GM23248 (cell line): Measurements from ENCODE around the gene RHBDL3. TPM values are rescaled to one million over a fixed set of nuclear protein-coding genes. Genes with fewer than 3 reads are reported as not detected.
A peak's percentile ranks its signal among the peaks of the same experiment; 100 is the strongest.

Experiments
- DNase-seq: peaks from one replicate; pipeline ENCODE4 v3.0.0-alpha.2; 2015
- H2AFZ ChIP-seq: fragments of 200-600 bp; sonication (generic); 2 replicates; pipeline ENCODE4 v1.6.1; 2016; ENCODE audit warnings: antibody characterized with exemption
- H3F3A ChIP-seq: fragments of 200-600 bp; sonication (generic); 2 replicates; pipeline ENCODE4 v1.6.1; 2016; ENCODE audit warnings: mild to moderate bottlenecking, antibody characterized with exemption, mixed run types; ENCODE audit not compliant: insufficient read depth
- H3K27ac ChIP-seq: fragments of 200-600 bp; sonication (generic); 2 replicates; pipeline ENCODE4 v1.5.1; 2016; ENCODE audit warnings: mild to moderate bottlenecking
- H3K27me3 ChIP-seq: fragments of 200-600 bp; sonication (generic); replicated peaks from 2 replicates; pipeline ENCODE4 v1.6.1; 2016; ENCODE audit warnings: mild to moderate bottlenecking; ENCODE audit not compliant: insufficient read depth
- H3K36me3 ChIP-seq: fragments of 200-600 bp; sonication (generic); 2 replicates; pipeline ENCODE4 v1.6.1; 2016; ENCODE audit warnings: low read depth, mild to moderate bottlenecking
- H3K4me1 ChIP-seq: fragments of 200-600 bp; sonication (generic); 2 replicates; pipeline ENCODE4 v1.6.1; 2016; ENCODE audit warnings: mild to moderate bottlenecking; ENCODE audit not compliant: insufficient read depth
- H3K4me2 ChIP-seq: fragments of 200-600 bp; sonication (generic); one replicate; pipeline ENCODE4 v1.6.1; 2016; ENCODE audit warnings: mild to moderate bottlenecking; ENCODE audit not compliant: unreplicated experiment
- H3K4me3 ChIP-seq: fragments of 200-600 bp; sonication (generic); 2 replicates; pipeline ENCODE4 v1.5.1; 2016; ENCODE audit warnings: mild to moderate bottlenecking
- H3K79me2 ChIP-seq: fragments of 200-600 bp; sonication (generic); 2 replicates; pipeline ENCODE4 v1.6.1; 2016; ENCODE audit warnings: mild to moderate bottlenecking; ENCODE audit not compliant: insufficient read depth
- H3K9ac ChIP-seq: fragments of 200-600 bp; sonication (generic); 2 replicates; pipeline ENCODE4 v1.6.1; 2016; ENCODE audit warnings: mild to moderate bottlenecking
- H3K9me2 ChIP-seq: fragments of 200-600 bp; sonication (generic); 2 replicates; pipeline ENCODE4 v1.6.1; 2016; ENCODE audit warnings: mixed run types, mild to moderate bottlenecking, moderate library complexity; ENCODE audit not compliant: insufficient read depth
- H3K9me3 ChIP-seq: fragments of 200-600 bp; sonication (generic); one replicate; pipeline ENCODE4 v1.6.1; 2017; ENCODE audit warnings: low read depth
- H4K20me1 ChIP-seq: fragments of 200-600 bp; sonication (generic); 2 replicates; pipeline ENCODE4 v1.6.0; 2016; ENCODE audit not compliant: insufficient read depth
- EZH2 ChIP-seq: fragments of 200-600 bp; sonication (generic); IDR thresholded peaks from 2 replicates; pipeline ENCODE4 v1.6.1; 2018; ENCODE audit warnings: antibody characterized with exemption, mild to moderate bottlenecking; ENCODE audit not compliant: insufficient read depth, poor library complexity, severe bottlenecking
- EZH2phosphoT487 ChIP-seq: fragments of 200-600 bp; sonication (generic); IDR thresholded peaks from 2 replicates; pipeline ENCODE4 v1.6.1; 2018; ENCODE audit warnings: antibody characterized with exemption, moderate library complexity, mild to moderate bottlenecking, low read depth; ENCODE audit not compliant: insufficient read depth
- WGBS, 2 experiments: methylation state at CpG; one replicate each; pipeline ENCODE4 v1.1.6; 2015 to 2017; ENCODE audit warnings: low lambda C conversion rate in 2 of 2, low coverage in 1 of 2; ENCODE audit errors: missing lambda C conversion rate in 2 of 2; 5-methylcytosine and 5-hydroxymethylcytosine counted together
- in situ Hi-C: fragments of 300-500 bp; cut with MboI; formaldehyde crosslinking; loops from 2 replicates; pipeline ENCODE4 v1.15.0; 2020
- polyA plus RNA-seq: library from polyadenylated mRNA; unstranded; fragments of >200 nt; fragmentation: Nextera tagmentation; extraction: Ambion mirVana; gene quantifications from 2 replicates; pipeline ENCODE4 v1.2.1, GENCODE V29; 2016
- total RNA-seq: library from RNA; depleted of rRNA; stranded (reverse); fragments of >200 nt; shearing (Covaris generic); gene quantifications from 2 replicates; pipeline ENCODE4 v1.2.3, GENCODE V29; 2014

RHBDL3 gene
- total and polyA plus RNA-seq, 2 experiments from 2014 or later, result 0.09 to 0.11 TPM

DNA sequence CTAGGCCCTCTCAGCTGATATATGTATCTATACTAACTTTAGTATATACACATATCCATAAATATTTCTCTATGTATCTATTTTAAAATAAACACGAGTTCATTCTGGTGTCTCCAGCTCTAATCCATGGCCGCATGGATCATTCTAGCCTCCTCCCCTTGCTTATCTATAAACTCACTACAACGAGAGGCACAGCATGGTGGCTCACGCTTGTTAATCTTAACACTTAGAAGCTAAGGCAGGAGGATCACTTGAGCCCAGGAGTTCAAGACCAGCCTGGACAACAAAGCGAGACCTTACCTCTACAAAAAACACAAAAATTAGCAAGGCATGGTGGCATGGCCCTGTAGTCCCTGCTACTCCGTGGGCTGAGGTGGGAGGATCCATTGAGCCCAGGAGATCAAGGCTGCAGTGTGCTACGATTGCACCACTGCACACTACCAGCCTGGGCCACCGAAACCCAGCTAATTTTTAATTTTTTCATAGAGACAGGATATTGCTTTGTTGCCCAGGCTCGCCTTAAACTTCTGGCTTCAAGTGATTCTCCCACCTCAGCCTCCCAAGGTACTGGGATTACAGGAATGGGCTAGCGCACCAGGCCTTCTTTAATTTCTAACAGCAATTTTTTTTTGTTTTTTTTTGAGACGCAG, 80.4 kb downstream of the RHBDL3 start:
- no peak overlapping the region for H3K4me3 ChIP-seq
- H3K36me3 ChIP-seq, result no peaks in the 10 kb centered on the region
- in situ Hi-C loops, result no loop called here
- no peaks in the 10 kb centered on the region for H3K27me3 ChIP-seq
- H3K4me1 ChIP-seq, result peaks cover 10% of the 10 kb centered on the region; the same call in 1 of the 2 replicates
- DNase-seq, result no peak
- H4K20me1 ChIP-seq, result peaks cover 3% of the 10 kb centered on the region; the same call in 1 of the 2 replicates
- H3K9me2 ChIP-seq, result no peaks in the 10 kb centered on the region
- peaks cover 30% of the 10 kb centered on the region for H3K79me2 ChIP-seq
- no peak overlapping the region for H3K4me2 ChIP-seq
- H2AFZ ChIP-seq, result no peak overlapping the region
- no peak overlapping the region for H3K27ac ChIP-seq
- 95 to 96% methylated on average over 11 of the region's 11 CpGs for WGBS, 2 experiments
- no peak overlapping the region for H3K9ac ChIP-seq
- no peaks in the 10 kb centered on the region for H3K9me3 ChIP-seq
- no peak for TF ChIP-seq EZH2phosphoT487
- no peak for TF ChIP-seq EZH2
- H3F3A ChIP-seq, result peaks cover 8% of the 10 kb centered on the region

DNA sequence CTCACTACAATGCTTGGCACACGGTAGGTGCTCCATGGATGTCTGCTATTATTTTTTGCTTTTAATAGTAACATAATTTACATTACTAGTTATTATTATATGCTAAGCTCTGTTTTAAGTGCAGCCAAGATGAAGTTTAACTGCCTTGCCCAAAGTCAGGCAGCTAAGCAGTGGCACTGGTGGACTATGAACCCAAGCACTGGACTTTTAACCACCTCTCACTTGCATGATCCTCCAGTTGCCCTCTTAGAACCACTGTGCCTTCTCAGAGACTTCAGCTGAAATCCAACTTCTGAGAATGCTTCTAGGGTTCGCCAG, 82.8 kb downstream of the RHBDL3 start:
- peaks cover 13% of the 10 kb centered on the region for H3K4me1 ChIP-seq
- no peak for TF ChIP-seq EZH2
- TF ChIP-seq EZH2phosphoT487, result no peak
- H3K9me2 ChIP-seq, result no peaks in the 10 kb centered on the region
- H3K9ac ChIP-seq, result no peak overlapping the region
- H3K9me3 ChIP-seq, result no peaks in the 10 kb centered on the region
- H3K27me3 ChIP-seq, result no peaks in the 10 kb centered on the region
- 97 to 98% methylated on average over 2 of the region's 2 CpGs for WGBS, 2 experiments
- no peak for DNase-seq
- peaks cover 17% of the 10 kb centered on the region for H3F3A ChIP-seq
- peaks cover 17% of the 10 kb centered on the region for H4K20me1 ChIP-seq
- no peak overlapping the region for H3K4me2 ChIP-seq
- peaks cover 17% of the 10 kb centered on the region for H3K36me3 ChIP-seq
- H3K27ac ChIP-seq, result no peak overlapping the region
- peaks cover 49% of the 10 kb centered on the region for H3K79me2 ChIP-seq
- in situ Hi-C loops, result no loop called here
- H3K4me3 ChIP-seq, result no peak overlapping the region
- H2AFZ ChIP-seq, result no peak overlapping the region

DNA sequence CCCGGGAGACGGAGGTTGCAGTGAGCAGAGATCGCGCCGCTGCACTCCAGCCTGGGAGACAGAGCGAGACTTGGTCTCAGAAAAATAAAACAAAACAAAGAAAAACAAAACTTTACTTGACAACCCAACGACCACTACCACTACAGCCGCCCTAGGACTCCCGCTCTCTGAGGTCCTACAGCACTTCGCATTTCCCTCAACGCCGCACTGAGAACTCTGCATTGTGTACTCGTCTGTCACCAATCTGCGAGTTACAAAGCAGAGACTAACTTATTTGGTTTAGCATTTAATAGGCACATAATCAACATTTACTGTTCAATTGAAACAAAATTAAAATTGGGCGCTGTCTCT, 83.8 kb downstream of the RHBDL3 start:
- H3K4me1 ChIP-seq, result peaks cover 13% of the 10 kb centered on the region
- H2AFZ ChIP-seq, result peak overlapping the region; percentile 87
- peak overlapping the region; percentile 99 for H3K27ac ChIP-seq
- peak overlapping the region; percentile 86 for H3K4me2 ChIP-seq
- peaks cover 17% of the 10 kb centered on the region for H3F3A ChIP-seq
- no peaks in the 10 kb centered on the region for H3K9me3 ChIP-seq
- peak; percentile 45 for DNase-seq
- no peak for TF ChIP-seq EZH2phosphoT487
- no peak for TF ChIP-seq EZH2
- H3K79me2 ChIP-seq, result peaks cover 59% of the 10 kb centered on the region
- H3K4me3 ChIP-seq, result peak overlapping the region; percentile 98
- peak overlapping the region; percentile 99 for H3K9ac ChIP-seq
- H4K20me1 ChIP-seq, result peaks cover 19% of the 10 kb centered on the region
- no peaks in the 10 kb centered on the region for H3K27me3 ChIP-seq
- H3K36me3 ChIP-seq, result peaks cover 24% of the 10 kb centered on the region
- in situ Hi-C loops, result no loop called here
- no peaks in the 10 kb centered on the region for H3K9me2 ChIP-seq
- 34 to 36% methylated on average over 15 of the region's 15 CpGs for WGBS, 2 experiments

DNA sequence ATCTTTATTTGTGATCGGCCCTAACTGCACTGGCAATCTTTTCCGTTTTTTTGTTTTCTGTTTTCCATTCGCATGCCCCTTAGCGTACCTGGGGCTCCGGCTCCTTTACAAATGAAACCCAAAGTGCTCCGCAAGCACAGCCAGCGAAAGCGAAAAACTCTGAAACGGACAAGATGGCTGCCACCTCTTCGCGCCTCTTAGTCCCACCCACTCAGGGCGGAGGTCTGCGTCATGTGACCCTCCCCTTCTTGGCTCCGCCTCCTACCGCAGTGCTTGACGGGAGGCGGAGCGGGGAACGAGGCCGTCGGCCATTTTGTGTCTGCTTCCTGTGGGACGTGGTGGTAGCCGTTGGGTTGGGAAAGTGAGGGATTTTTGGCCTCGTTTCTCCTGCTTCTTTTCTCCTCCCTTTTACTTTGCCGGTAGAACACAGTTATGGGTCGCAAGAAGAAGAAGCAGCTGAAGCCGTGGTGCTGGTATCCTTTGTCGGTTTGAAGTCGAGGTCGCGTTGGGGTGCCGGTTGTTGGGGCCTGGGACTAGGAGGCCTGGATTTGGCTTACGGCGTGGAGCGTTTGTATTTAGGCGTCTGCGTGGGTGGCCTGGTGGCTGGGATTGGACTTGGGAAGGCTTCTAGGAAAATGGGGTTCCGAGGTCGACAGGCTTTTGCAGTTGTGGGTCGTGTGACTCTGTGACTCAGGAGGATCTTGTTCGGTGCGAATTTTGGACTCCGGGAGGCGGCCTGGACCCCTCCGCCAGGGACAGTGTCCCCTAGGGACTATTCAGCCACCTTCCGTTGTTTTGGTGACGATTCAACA, 84.4 kb downstream of the RHBDL3 start, which contains the start of gene ZNF207:
ZNF207 (plus strand) TSS at position 304 of the 812 bp plus-strand sequence; CDS start at position 433, 129 bp downstream.
- Histone ChIP-seq H2AFZ (peak within 1 kb of the TSS; percentile 87), H3F3A (peaks cover 18% of the 10 kb centered on the region), H3K9me3 (no peaks in the 10 kb centered on the region), H4K20me1 (peaks cover 25% of the 10 kb centered on the region), H3K4me2 (peak within 1 kb of the TSS; percentile 86), H3K9me2 (no peaks in the 10 kb centered on the region), H3K9ac (peak within 1 kb of the TSS; percentile 99), H3K27me3 (no peaks in the 10 kb centered on the region), H3K4me1 (peaks cover 14% of the 10 kb centered on the region), H3K27ac (peak within 1 kb of the TSS; percentile 99), H3K36me3 (peaks cover 30% of the 10 kb centered on the region), H3K79me2 (peaks cover 65% of the 10 kb centered on the region), H3K4me3 (peak within 1 kb of the TSS; percentile 98)
- WGBS, 2 experiments, result 1 to 2% methylated on average over 47 of the region's 47 CpGs
- TF ChIP-seq EZH2 (no peak), EZH2phosphoT487 (no peak)
- peak; percentile 99 for DNase-seq
- in situ Hi-C loops, result no loop called here
